Subcutaneous adipose tissue (tissue), 4 donors: ENCODE measurements around the gene TBCD. TPM values are rescaled to one million over a fixed set of nuclear protein-coding genes. Genes with fewer than 3 reads are reported as not detected.

Experiments used
- CTCF ChIP-seq: fragments of 450-650 bp; IDR thresholded peaks from one replicate; pipeline ENCODE4 v1.5.1; 2016; ENCODE audit warnings: low read depth, mild to moderate bottlenecking, control low read depth, antibody characterized with exemption, moderate library complexity
- total RNA-seq, 4 donors: library from RNA; depleted of rRNA; stranded (reverse); fragments of >200 nt; gene quantifications; one replicate each; pipeline ENCODE4 v1.1.0, GENCODE V29; 2016

Gene TBCD
- total RNA-seq, 4 donors from 2014 or later = 36.5 to 103 (median 54.7) TPM

- TF ChIP-seq CTCF = no peak
Measured at GRCh38 chr17:82821554-82821953, 69.7 kb downstream of the TBCD start.

- no peak for TF ChIP-seq CTCF
Measured at GRCh38 chr17:82822281-82822680, 70.4 kb downstream of the TBCD start.

GRCh38 chr17:82823004-82823403, 71.1 kb downstream of the TBCD start:
- TF ChIP-seq CTCF = no peak

DNA sequence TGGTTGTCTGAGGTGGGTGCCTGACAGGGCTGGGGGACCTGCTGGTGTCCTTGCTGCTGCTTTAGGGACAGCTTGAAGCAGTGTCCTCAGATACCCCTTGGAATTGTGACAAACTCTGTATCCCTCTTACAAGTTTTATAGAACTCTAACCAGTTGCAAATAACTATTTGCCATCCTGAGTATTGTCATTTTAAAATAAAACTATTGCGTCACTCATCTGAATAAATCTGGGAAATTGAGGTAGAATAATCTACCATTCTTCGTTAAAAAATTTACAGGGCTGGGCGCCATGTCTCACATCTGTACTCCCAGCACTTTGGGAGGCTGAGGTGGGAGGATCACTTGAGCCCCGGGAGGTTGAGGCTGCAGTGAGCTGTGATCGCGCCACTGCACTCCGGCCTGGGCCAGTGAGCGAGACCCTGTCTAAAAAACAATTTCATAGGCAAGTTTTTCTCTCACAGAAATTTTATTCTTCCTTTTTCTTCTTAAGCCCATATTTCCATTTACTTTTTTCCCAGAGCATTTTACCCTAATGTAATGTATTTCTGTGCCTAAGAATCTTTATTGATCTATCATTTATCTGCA, 73.8 kb downstream of the TBCD start:
- no peak for TF ChIP-seq CTCF

DNA sequence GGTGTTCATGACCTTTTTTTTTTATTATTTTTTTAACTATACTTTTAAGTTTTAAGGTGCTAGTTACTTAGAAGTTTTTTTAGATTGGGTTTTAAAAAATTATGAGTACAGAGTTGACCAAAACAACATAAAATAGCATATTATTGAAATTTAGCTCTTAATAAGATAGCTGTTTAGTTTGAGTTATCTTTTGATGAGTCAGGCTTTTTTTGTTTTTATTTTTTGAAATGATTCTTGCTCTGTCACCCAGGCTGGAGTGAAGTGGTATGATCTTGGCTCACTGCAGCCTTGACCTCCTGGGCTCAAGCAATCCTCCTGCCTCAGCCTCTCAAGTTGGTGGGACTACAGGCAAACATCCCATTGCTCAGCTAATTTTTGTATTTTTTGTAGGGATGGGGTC, 74.3 kb downstream of the TBCD start:
- no peak for TF ChIP-seq CTCF

- TF ChIP-seq CTCF = no peak
Measured at GRCh38 chr17:82826956-82827355, 75.1 kb downstream of the TBCD start.

DNA sequence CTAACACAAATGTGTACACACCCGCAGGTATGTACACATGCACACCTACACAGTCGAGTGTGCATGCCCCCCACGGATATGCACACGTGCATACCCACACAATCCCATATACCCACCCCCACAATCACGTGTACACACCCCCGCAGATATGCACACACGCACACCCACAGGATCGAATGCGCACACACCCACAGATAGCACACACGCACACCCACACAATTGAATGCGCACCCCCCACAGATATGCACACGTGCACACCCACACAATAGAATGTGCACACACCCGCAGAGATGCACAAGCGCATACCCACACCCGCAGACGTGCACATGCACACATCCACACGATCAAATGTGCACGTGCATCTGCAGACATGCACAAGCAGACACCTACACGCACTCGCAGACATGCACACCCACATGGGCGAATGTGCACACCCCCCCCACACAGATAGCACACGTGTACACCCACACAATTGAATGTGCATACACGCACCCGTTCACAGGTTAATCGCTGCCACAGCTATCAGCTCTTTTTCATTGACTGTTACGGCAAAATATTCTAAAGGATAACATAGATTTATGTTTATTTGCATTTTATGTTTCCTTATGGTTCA, 77.1 kb downstream of the TBCD start:
- no peak for TF ChIP-seq CTCF
